Uterus (tissue), 2 donors: ENCODE results near the gene INTS1.

Source experiments
- POLR2A ChIP-seq, 2 donors: fragments of 450-650 bp; IDR thresholded peaks; one replicate each; pipeline ENCODE4 v1.6.1; 2016; ENCODE audit warnings: antibody characterized with exemption in 2 of 2, mild to moderate bottlenecking in 1 of 2, moderate library complexity in 1 of 2
- TF ChIP-seq, protein P1 (sequence below), 4 experiments: fragments of 200-600 bp in 2 of 4; fragments of 450-650 bp in 2 of 4; sonication (generic) in 2 of 4; IDR thresholded peaks; one replicate each; pipeline ENCODE4 v1.5.1; 2016 to 2019; ENCODE audit warnings: antibody characterized with exemption in 4 of 4, mild to moderate bottlenecking in 2 of 4, moderate library complexity in 1 of 4

DNA sequence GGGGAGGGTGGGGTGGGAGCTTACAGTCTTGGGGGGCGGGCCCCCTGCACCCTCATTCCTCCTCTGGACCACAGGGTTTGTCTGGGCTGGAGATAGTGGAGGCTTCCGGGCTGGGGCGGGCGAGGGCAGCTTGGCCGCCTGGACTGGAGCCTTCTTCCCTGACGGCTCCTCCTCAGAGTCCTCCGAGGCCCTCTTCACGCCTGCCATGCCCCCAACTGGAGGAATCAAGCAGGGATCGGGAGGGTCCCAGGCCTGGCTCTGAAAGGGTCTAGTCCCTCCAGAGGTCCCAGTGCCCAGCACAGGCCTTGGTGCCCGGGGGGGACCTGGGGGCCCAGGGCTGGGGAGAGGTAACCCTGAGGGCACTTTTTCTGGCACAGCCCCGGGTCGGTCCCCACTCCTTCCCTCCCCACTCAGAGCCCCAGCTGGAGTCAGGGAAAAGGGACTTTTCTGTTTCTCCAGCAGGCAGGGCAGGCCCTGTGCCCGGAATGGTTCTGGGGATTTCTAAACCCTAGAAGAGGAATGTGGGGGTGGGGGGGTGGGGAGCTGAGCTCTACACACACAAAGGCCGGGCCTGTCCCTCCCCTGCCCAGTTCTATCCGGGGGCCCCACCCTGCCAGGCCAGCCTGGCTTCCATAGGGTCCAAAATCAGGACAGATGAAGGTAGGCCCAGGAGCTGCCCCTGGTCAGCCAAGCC lies 56.5 kb downstream of the INTS1 start:
- TF ChIP-seq, protein P1, sequence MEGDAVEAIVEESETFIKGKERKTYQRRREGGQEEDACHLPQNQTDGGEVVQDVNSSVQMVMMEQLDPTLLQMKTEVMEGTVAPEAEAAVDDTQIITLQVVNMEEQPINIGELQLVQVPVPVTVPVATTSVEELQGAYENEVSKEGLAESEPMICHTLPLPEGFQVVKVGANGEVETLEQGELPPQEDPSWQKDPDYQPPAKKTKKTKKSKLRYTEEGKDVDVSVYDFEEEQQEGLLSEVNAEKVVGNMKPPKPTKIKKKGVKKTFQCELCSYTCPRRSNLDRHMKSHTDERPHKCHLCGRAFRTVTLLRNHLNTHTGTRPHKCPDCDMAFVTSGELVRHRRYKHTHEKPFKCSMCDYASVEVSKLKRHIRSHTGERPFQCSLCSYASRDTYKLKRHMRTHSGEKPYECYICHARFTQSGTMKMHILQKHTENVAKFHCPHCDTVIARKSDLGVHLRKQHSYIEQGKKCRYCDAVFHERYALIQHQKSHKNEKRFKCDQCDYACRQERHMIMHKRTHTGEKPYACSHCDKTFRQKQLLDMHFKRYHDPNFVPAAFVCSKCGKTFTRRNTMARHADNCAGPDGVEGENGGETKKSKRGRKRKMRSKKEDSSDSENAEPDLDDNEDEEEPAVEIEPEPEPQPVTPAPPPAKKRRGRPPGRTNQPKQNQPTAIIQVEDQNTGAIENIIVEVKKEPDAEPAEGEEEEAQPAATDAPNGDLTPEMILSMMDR (IDR thresholded peaks at IDR 0.05) = no peak
- TF ChIP-seq POLR2A (IDR thresholded peaks at IDR 0.05) = no peak
